CD8-positive, alpha-beta memory T cell (primary cell): ENCODE measurements around the gene MYO7B. TPM values are rescaled to one million over a fixed set of nuclear protein-coding genes. Genes with fewer than 3 reads are reported as not detected.

Source experiments
- CTCF ChIA-PET: fragments of 350-600 bp; sonication (Branson Sonifier 250); formaldehyde crosslinking; loops from one replicate; lab custom pipeline; 2021; ENCODE audit warnings: antibody characterized with exemption; lab: Charles Lee
- POLR2A ChIA-PET: fragments of 350-600 bp; sonication (Branson Sonifier 250); formaldehyde crosslinking; loops from one replicate; lab custom pipeline; 2021; ENCODE audit warnings: antibody characterized with exemption; lab: Charles Lee
- DNase-seq, 5 donors: peaks; one replicate each; pipeline versions ENCODE4 v3.0.0 to v3.0.0-alpha.2; 2020 to 2022; ENCODE audit warnings: mixed read lengths in 1 of 5
- H3K27ac ChIP-seq: one replicate; pipeline ENCODE4 v1.7.0; 2013; ENCODE audit warnings: low read depth, mild to moderate bottlenecking, low read length, moderate library complexity
- H3K27me3 ChIP-seq: 2 replicates; pipeline ENCODE4 v1.7.0; 2013; ENCODE audit warnings: low read length, mild to moderate bottlenecking; ENCODE audit not compliant: insufficient read depth, poor library complexity, severe bottlenecking
- H3K36me3 ChIP-seq: 2 replicates; pipeline ENCODE4 v1.7.0; 2013; ENCODE audit warnings: mild to moderate bottlenecking, low read length, moderate library complexity; ENCODE audit not compliant: insufficient read depth
- H3K4me1 ChIP-seq: 2 replicates; pipeline ENCODE4 v1.7.0; 2013; ENCODE audit warnings: mild to moderate bottlenecking, low read length, moderate library complexity; ENCODE audit not compliant: insufficient read depth
- H3K4me3 ChIP-seq: 2 replicates; pipeline ENCODE4 v1.7.0; 2013; ENCODE audit warnings: mild to moderate bottlenecking, low read length
- H3K9me3 ChIP-seq: 2 replicates; pipeline ENCODE4 v1.7.0; 2013; ENCODE audit warnings: mild to moderate bottlenecking, low read length
- H3K27ac Mint-ChIP-seq, 8 donors: one replicate each; pipeline ENCODE4 v1.8.0; 2020 to 2021; ENCODE audit warnings: mixed read lengths in 8 of 8, mild to moderate bottlenecking in 6 of 8, inconsistent platforms in 3 of 8, moderate library complexity in 3 of 8
- H3K27me3 Mint-ChIP-seq, 2 donors: one replicate each; pipeline ENCODE4 v1.8.0; 2020 to 2021; ENCODE audit warnings: mixed read lengths in 2 of 2, mild to moderate bottlenecking in 1 of 2, moderate library complexity in 1 of 2
- H3K36me3 Mint-ChIP-seq, 3 donors: one replicate each; pipeline ENCODE4 v1.8.0; 2020 to 2021; ENCODE audit warnings: mixed read lengths in 3 of 3, inconsistent platforms in 1 of 3, mild to moderate bottlenecking in 1 of 3
- H3K4me1 Mint-ChIP-seq, 3 donors: one replicate each; pipeline ENCODE4 v1.8.0; 2020 to 2021; ENCODE audit warnings: mixed read lengths in 3 of 3, inconsistent platforms in 1 of 3, mild to moderate bottlenecking in 1 of 3
- H3K4me3 Mint-ChIP-seq, 7 donors: one replicate each; pipeline ENCODE4 v1.8.0; 2020 to 2021; ENCODE audit warnings: mixed read lengths in 7 of 7, mild to moderate bottlenecking in 6 of 7, moderate library complexity in 4 of 7, inconsistent platforms in 2 of 7
- H3K9me3 Mint-ChIP-seq, 5 donors: one replicate each; pipeline ENCODE4 v1.8.0; 2020 to 2022; ENCODE audit warnings: mixed read lengths in 5 of 5, mild to moderate bottlenecking in 3 of 5, moderate library complexity in 2 of 5, inconsistent platforms in 1 of 5
- polyA plus RNA-seq: library from polyadenylated mRNA; unstranded; fragments of 300-500 nt; fragmentation: Illumina TruSeq; gene quantifications from one replicate; pipeline ENCODE4 v1.2.3, GENCODE V29; 2021
- total RNA-seq, 2 experiments: library from RNA; stranded (reverse); gene quantifications; one replicate each; pipeline ENCODE4 v1.2.3, GENCODE V29; 2021

Gene MYO7B
- total and polyA plus RNA-seq, 3 experiments from 2014 or later = not detected

DNA sequence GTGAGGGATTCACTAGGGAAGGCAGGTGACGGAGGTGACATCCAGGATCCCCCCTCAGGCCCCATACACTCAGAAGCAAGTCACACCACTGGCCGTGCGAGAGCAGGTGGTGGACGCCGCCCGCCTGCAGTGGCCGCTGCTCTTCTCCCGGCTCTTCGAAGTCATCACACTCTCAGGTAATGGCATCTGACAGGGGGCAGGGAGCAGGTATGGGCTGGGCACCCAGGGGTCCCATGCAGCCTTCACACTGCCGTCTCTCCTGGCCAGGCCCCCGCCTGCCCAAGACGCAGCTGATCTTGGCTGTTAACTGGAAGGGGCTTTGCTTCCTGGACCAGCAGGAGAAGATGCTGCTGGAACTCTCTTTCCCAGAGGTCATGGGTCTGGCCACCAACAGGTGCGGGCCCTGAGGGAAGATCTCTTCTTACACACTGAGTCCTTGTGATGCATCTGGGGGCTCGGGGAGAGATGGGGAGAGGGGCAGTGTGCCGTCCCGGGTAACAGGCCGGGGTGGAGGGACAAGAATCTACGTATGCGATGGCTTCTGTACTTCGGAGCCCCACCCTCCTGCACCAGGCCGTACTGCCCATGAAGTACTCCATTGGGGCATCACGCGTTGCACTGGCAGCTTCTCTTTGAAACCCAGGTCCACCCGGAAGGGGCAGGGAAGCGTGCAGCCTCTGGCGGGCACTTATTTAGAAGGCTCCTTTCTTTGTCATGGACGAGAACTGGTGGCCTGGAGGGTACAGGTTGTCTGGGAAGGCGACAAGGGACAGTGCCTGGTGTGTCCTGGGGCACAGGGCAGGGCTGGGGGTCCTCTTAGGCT lies 91.6 kb downstream of the MYO7B start:
- Histone ChIP-seq H3K4me3 (no peak overlapping the region), H3K27ac (no peak overlapping the region), H3K9me3 (no peaks in the 10 kb centered on the region), H3K27me3 (no peaks in the 10 kb centered on the region), H3K36me3 (no peaks in the 10 kb centered on the region), H3K4me1 (no peaks in the 10 kb centered on the region)
- peaks cover 0 to 3% of the 10 kb centered on the region in 2 donors for H3K27me3 Mint-ChIP-seq
- peak in 1 of 5 donors; percentile 40 for DNase-seq
- POLR2A ChIA-PET = no interaction called here
- no peak overlapping the region for H3K4me3 Mint-ChIP-seq
- no peaks in the 10 kb centered on the region for H3K9me3 Mint-ChIP-seq
- CTCF ChIA-PET = no interaction called here
- no peaks in the 10 kb centered on the region for H3K4me1 Mint-ChIP-seq
- no peaks in the 10 kb centered on the region for H3K36me3 Mint-ChIP-seq
- no peak overlapping the region for H3K27ac Mint-ChIP-seq

DNA sequence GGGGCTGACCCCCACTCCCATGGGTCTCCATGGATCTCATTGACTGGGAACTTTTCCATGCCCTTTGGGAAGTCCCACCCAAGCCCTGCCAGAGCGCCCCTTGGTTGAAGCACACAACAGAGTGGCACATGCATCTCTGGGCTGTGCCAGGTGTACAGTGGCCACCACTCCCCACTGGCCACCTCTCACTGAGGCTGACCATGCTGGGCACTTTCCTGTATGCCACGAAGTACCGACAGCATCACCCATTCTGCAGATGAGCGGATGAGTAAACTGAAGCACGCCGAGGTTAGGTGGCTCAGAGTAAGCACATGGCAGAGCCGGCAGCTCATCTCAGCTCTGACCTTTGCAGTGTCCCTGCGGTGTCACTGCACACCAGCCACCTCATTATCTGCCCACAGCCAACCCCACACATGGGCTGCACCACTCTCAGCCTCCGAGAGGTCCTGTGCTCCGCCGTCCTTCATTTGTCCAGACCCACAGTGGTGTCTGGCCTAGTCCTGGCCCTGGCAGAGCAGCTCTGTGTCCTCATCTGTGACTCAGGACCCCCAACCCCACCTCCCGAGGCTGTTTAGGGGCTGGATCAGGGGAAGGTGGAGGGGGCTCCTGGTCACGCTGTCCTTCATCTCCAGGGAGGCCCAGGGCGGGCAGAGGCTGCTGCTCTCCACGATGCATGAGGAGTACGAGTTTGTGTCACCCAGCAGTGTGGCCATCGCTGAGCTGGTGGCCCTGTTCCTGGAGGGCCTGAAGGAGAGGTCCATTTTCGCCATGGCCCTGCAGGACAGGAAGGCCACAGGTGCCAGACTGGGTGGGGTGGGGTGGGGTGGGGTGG lies 92.5 kb downstream of the MYO7B start:
- Mint-ChIP-seq H3K36me3 (no peaks in the 10 kb centered on the region), H3K27ac (no peak overlapping the region), H3K4me1 (peaks cover 0 to 4% (median 0%) of the 10 kb centered on the region in 3 donors), H3K27me3 (peaks cover 0 to 3% of the 10 kb centered on the region in 2 donors), H3K4me3 (no peak overlapping the region), H3K9me3 (no peaks in the 10 kb centered on the region)
- Histone ChIP-seq H3K27me3 (no peaks in the 10 kb centered on the region), H3K36me3 (no peaks in the 10 kb centered on the region), H3K27ac (no peak overlapping the region), H3K9me3 (no peaks in the 10 kb centered on the region), H3K4me1 (peaks cover 2% of the 10 kb centered on the region), H3K4me3 (no peak overlapping the region)
- ChIA-PET POLR2A (no interaction called here), CTCF (no interaction called here)
- DNase-seq = peak in 1 of 5 donors; percentile 42

DNA sequence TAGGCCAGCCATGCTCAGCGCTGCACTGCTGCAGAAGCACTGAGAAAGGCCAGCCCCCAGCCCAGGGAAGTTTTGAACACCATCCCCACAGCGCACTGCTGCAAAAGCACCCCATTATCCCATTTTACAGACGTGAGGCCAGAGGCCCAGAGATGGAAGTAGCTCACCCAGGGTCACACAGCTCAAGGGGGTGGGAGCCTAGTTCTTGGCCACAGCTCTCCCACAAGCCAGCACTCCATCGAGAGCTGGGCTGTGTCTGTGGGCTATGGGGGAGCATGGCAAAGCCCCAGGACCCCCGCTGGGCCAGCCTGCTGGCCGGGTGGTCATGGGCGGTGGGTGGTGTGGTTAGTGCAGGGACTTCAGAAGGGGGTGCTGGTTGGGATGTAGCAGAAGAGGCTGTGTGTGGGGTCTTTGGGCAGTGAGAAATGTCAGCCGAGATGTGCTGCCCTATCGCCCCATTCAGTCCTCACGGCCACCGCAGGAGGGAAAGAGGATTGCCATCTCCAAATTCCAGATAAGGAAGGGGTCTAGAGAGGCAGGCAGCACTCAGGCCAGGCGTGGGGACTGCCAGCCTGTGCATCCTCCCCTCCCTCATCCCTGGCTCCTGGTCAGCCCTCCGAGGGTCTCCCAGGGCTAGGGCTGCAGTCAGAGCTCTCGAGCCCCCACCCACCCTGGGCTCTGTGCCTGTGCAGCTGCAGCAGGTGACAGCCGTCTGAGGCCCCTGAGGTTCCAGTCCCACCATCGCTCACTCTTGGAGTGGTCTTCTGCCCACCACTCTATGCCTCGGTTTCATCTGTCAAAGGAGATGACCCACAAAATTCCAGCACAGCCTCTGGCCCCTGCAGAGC lies 93.5 kb downstream of the MYO7B start:
- Histone ChIP-seq H3K36me3 (no peaks in the 10 kb centered on the region), H3K27ac (no peak overlapping the region), H3K9me3 (no peaks in the 10 kb centered on the region), H3K4me3 (no peak overlapping the region), H3K27me3 (no peaks in the 10 kb centered on the region), H3K4me1 (peaks cover 12% of the 10 kb centered on the region)
- no peak for DNase-seq
- ChIA-PET CTCF (no interaction called here), POLR2A (no interaction called here)
- peaks cover 0 to 3% of the 10 kb centered on the region in 2 donors for H3K27me3 Mint-ChIP-seq
- H3K4me3 Mint-ChIP-seq = no peak overlapping the region
- H3K4me1 Mint-ChIP-seq = peaks cover 0 to 7% (median 0%) of the 10 kb centered on the region in 3 donors
- peak overlapping the region in 1 of 8 donors; percentile 33 for H3K27ac Mint-ChIP-seq
- H3K9me3 Mint-ChIP-seq = no peaks in the 10 kb centered on the region
- H3K36me3 Mint-ChIP-seq = no peaks in the 10 kb centered on the region

DNA sequence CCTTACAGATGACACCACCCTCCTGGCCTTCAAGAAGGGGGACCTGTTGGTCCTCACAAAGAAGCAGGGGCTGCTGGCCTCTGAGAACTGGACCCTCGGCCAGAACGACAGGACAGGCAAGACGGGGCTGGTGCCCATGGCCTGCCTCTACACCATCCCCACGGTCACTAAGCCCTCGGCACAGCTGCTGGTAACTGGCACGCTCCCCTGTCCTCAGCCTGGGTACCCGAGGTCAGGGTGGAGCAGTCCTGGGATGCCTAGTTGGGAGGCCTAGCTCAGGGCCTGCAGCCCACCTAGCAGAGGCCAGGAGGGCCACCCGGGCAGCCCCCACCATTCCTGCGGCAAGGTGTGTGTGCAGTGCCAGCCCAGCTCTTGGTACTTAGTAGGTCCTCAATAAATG lies 94.2 kb downstream of the MYO7B start:
- H3K9me3 ChIP-seq = no peaks in the 10 kb centered on the region
- Mint-ChIP-seq H3K27ac (no peak overlapping the region), H3K4me3 (no peak overlapping the region), H3K36me3 (no peaks in the 10 kb centered on the region), H3K9me3 (no peaks in the 10 kb centered on the region), H3K27me3 (peaks cover 0 to 3% of the 10 kb centered on the region in 2 donors), H3K4me1 (peaks cover 0 to 7% (median 0%) of the 10 kb centered on the region in 3 donors)
- ChIA-PET CTCF (no interaction called here), POLR2A (no interaction called here)
- no peaks in the 10 kb centered on the region for H3K36me3 ChIP-seq
- peaks cover 12% of the 10 kb centered on the region for H3K4me1 ChIP-seq
- no peak for DNase-seq
- H3K4me3 ChIP-seq = no peak overlapping the region
- H3K27ac ChIP-seq = no peak overlapping the region
- no peaks in the 10 kb centered on the region for H3K27me3 ChIP-seq

DNA sequence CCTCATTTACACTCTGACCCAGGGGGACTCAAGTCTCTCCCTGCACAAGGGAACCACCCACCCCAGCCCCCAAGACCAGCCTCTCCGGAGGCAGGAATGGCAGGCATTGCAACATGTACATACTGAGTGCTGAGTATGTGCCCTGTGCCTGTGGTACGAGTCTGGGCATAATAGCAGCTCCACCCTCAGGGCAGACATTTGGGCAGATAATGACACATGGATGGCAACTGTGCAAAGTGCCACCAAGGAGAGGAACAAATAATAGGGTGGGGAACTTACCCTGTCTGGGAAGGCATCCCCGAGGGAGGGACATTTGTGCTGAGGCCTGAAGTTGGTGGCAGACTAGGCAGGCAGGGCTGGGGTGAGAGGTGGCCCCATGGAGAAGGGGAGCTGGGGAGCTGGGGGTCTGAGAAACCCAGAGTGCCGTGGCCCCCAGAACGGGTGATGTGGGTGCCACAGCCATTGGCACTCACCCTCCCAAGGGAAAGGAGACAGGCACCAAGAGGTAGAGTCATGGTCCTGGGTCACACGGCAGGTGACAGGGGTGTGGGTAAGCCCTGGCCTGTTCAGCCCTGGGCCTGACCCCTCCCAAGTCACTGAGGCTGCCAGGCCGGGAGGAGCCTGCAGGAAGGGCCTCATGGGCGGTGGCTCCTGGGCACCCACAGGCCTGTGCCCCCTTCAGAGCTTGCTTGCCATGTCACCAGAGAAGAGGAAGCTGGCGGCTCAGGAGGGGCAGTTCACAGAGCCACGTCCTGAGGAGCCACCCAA lies 94.8 kb downstream of the MYO7B start:
- H3K36me3 ChIP-seq = no peaks in the 10 kb centered on the region
- no peak overlapping the region for H3K4me3 ChIP-seq
- H3K27ac ChIP-seq = no peak overlapping the region
- Mint-ChIP-seq H3K27ac (peak overlapping the region in 1 of 8 donors; percentile 13), H3K4me1 (peaks cover 0 to 7% (median 0%) of the 10 kb centered on the region in 3 donors), H3K36me3 (no peaks in the 10 kb centered on the region), H3K9me3 (no peaks in the 10 kb centered on the region), H3K27me3 (peaks cover 0 to 3% of the 10 kb centered on the region in 2 donors), H3K4me3 (no peak overlapping the region)
- peaks cover 14% of the 10 kb centered on the region for H3K4me1 ChIP-seq
- DNase-seq = no peak
- ChIA-PET CTCF (interaction anchor here (1.1 kb wide), 1 partner anchor 39 kb away, joined by 3 read pairs; no protein-coding TSS in a partner anchor), POLR2A (no interaction called here)
- H3K27me3 ChIP-seq = no peaks in the 10 kb centered on the region
- no peaks in the 10 kb centered on the region for H3K9me3 ChIP-seq

GRCh38 chr2:127630864-127631540 lies 95.5 kb downstream of the MYO7B start:
- Histone ChIP-seq H3K36me3 (no peaks in the 10 kb centered on the region), H3K4me1 (peaks cover 21% of the 10 kb centered on the region), H3K27me3 (no peaks in the 10 kb centered on the region), H3K27ac (no peak overlapping the region), H3K9me3 (no peaks in the 10 kb centered on the region), H3K4me3 (no peak overlapping the region)
- no peak overlapping the region for H3K4me3 Mint-ChIP-seq
- no peaks in the 10 kb centered on the region for H3K9me3 Mint-ChIP-seq
- peaks cover 0 to 7% (median 0%) of the 10 kb centered on the region in 3 donors for H3K4me1 Mint-ChIP-seq
- no peaks in the 10 kb centered on the region for H3K36me3 Mint-ChIP-seq
- no peak overlapping the region for H3K27ac Mint-ChIP-seq
- no peak for DNase-seq
- H3K27me3 Mint-ChIP-seq = peaks cover 0 to under 1% of the 10 kb centered on the region in 2 donors
- ChIA-PET CTCF (interaction anchor here (1.1 kb wide), 1 partner anchor 40 kb away, joined by 3 read pairs; no protein-coding TSS in a partner anchor), POLR2A (no interaction called here)

DNA sequence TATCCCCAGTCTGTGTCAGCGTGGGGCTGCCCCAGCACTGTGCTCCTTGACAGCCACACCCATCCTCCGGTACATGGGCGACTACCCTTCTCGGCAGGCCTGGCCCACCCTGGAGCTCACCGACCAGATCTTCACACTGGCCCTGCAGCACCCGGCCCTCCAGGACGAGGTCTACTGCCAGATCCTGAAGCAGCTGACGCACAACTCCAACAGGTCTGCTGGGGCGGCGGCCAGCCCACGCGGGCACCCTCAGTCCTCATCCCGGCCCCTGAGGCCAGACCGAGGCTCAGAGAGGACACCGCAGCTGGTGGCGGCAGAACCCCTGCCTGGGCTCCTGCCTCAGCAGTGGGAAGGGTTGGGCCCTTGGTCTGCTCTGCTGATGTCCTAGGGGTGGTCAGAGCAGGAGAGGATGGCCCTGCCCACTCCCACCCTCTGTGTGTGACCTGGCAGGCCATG lies 96.1 kb downstream of the MYO7B start:
- no peak overlapping the region for H3K27ac Mint-ChIP-seq
- peaks cover 26% of the 10 kb centered on the region for H3K4me1 ChIP-seq
- POLR2A ChIA-PET = no interaction called here

More for the DNA sequence above, 96.1 kb downstream of the MYO7B start:
- DNase-seq = no peak
- CTCF ChIA-PET = no interaction called here
- no peak overlapping the region for H3K27ac ChIP-seq
- H3K9me3 ChIP-seq = no peaks in the 10 kb centered on the region
- no peaks in the 10 kb centered on the region for H3K36me3 ChIP-seq
- H3K36me3 Mint-ChIP-seq = no peaks in the 10 kb centered on the region
- no peaks in the 10 kb centered on the region for H3K27me3 ChIP-seq
- H3K4me3 Mint-ChIP-seq = no peak overlapping the region
- H3K4me1 Mint-ChIP-seq = peaks cover 0 to 11% (median 0%) of the 10 kb centered on the region in 3 donors
- no peaks in the 10 kb centered on the region for H3K9me3 Mint-ChIP-seq
- H3K27me3 Mint-ChIP-seq = no peaks in the 10 kb centered on the region
- H3K4me3 ChIP-seq = no peak overlapping the region
